22Rv1 (cell line): Measurements from ENCODE around the gene SMTNL2.

Experiments
- ZFX ChIP-seq: fragments of 450-650 bp; IDR thresholded peaks from 2 replicates; pipeline ENCODE4 v1.6.1; 2017; ENCODE audit warnings: antibody characterized with exemption, borderline replicate concordance
- TF ChIP-seq, protein P1 (sequence below): fragments of 450-650 bp; IDR thresholded peaks from 2 replicates; pipeline ENCODE4 v1.5.1; 2017; ENCODE audit warnings: mild to moderate bottlenecking

DNA sequence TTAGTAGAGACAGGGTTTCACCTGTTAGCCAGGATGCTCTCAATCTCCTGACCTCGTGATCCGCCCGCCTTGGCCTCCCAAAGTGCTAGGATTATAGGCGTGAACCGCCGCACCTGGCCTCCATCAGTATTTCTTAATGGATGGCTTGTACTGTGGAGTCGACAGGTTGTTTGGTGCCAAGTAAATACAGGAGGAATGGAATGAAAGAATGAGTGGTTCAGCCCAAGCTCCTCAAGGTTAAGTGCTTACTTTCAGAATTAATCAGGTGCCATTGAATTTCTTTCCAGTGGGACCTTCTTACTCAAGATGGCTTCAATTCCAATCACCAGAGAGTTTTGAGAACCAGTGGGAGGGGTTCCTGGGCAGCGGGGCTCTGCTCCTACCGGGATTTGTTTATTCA is 32.1 kb downstream of the SMTNL2 start:
- TF ChIP-seq, protein P1, sequence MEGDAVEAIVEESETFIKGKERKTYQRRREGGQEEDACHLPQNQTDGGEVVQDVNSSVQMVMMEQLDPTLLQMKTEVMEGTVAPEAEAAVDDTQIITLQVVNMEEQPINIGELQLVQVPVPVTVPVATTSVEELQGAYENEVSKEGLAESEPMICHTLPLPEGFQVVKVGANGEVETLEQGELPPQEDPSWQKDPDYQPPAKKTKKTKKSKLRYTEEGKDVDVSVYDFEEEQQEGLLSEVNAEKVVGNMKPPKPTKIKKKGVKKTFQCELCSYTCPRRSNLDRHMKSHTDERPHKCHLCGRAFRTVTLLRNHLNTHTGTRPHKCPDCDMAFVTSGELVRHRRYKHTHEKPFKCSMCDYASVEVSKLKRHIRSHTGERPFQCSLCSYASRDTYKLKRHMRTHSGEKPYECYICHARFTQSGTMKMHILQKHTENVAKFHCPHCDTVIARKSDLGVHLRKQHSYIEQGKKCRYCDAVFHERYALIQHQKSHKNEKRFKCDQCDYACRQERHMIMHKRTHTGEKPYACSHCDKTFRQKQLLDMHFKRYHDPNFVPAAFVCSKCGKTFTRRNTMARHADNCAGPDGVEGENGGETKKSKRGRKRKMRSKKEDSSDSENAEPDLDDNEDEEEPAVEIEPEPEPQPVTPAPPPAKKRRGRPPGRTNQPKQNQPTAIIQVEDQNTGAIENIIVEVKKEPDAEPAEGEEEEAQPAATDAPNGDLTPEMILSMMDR, result no peak
- no peak for TF ChIP-seq ZFX
